GM23338 (cell line): ENCODE measurements around the gene ANO7. TPM values are rescaled to one million over a fixed set of nuclear protein-coding genes. Genes with fewer than 3 reads are reported as not detected.

Experiments used
- ATAC-seq: fragments of 200-7000 bp; cut with Tn5 transposase; 3 replicates; pipeline ENCODE4 v1.9.1; 2020
- DNase-seq: peaks from one replicate; pipeline ENCODE4 v3.0.0-alpha.2; 2015; ENCODE audit warnings: low spot score
- H2AFZ ChIP-seq: fragments of 200-600 bp; sonication (generic); 2 replicates; pipeline ENCODE4 v1.8.0; 2016; ENCODE audit warnings: antibody characterized with exemption, mild to moderate bottlenecking, moderate library complexity
- H3F3A ChIP-seq: fragments of 200-600 bp; sonication (generic); replicated peaks from 2 replicates; pipeline ENCODE4 v1.8.0; 2017; ENCODE audit warnings: antibody characterized with exemption, mixed run types, low read depth
- H3K27ac ChIP-seq: fragments of 200-600 bp; sonication (generic); 2 replicates; pipeline ENCODE4 v1.6.1; 2016; ENCODE audit warnings: low read depth
- H3K27me3 ChIP-seq: fragments of 200-600 bp; sonication (generic); 2 replicates; pipeline ENCODE4 v1.8.0; 2016; ENCODE audit warnings: mild to moderate bottlenecking, mixed run types, moderate library complexity; ENCODE audit not compliant: insufficient read depth
- H3K36me3 ChIP-seq: fragments of 200-600 bp; sonication (generic); 2 replicates; pipeline ENCODE4 v1.8.0; 2016; ENCODE audit warnings: mild to moderate bottlenecking; ENCODE audit not compliant: insufficient read depth
- H3K4me1 ChIP-seq: fragments of 200-600 bp; sonication (generic); 2 replicates; pipeline ENCODE4 v1.8.0; 2016; ENCODE audit warnings: mild to moderate bottlenecking, moderate library complexity; ENCODE audit not compliant: insufficient read depth
- H3K4me2 ChIP-seq: fragments of 200-600 bp; sonication (generic); 2 replicates; pipeline ENCODE4 v1.7.1; 2017; ENCODE audit warnings: mixed run types
- H3K4me3 ChIP-seq: fragments of 200-600 bp; sonication (generic); 2 replicates; pipeline ENCODE4 v1.6.1; 2016; ENCODE audit warnings: mixed run types
- H3K79me2 ChIP-seq: fragments of 200-600 bp; sonication (generic); replicated peaks from 2 replicates; pipeline ENCODE4 v1.8.0; 2017; ENCODE audit warnings: mild to moderate bottlenecking; ENCODE audit not compliant: insufficient read depth
- H3K9me2 ChIP-seq: fragments of 200-600 bp; sonication (generic); 2 replicates; pipeline ENCODE4 v1.8.0; 2017; ENCODE audit not compliant: insufficient read depth
- H4K20me1 ChIP-seq: fragments of 200-600 bp; sonication (generic); replicated peaks from 2 replicates; pipeline ENCODE4 v1.8.0; 2017; ENCODE audit warnings: mild to moderate bottlenecking; ENCODE audit not compliant: insufficient read depth
- H3K27ac Mint-ChIP-seq: 2 replicates; pipeline ENCODE4 v1.8.0; 2020; ENCODE audit warnings: inconsistent platforms, mild to moderate bottlenecking, moderate library complexity, mixed read lengths
- H3K27me3 Mint-ChIP-seq: 3 replicates; pipeline ENCODE4 v1.8.0; 2022; ENCODE audit warnings: low read depth, mild to moderate bottlenecking, moderate library complexity, mixed read lengths, inconsistent platforms; ENCODE audit not compliant: insufficient read depth, poor library complexity
- H3K36me3 Mint-ChIP-seq: 3 replicates; pipeline ENCODE4 v1.8.0; 2021; ENCODE audit warnings: low read depth, mild to moderate bottlenecking, inconsistent platforms, moderate library complexity, mixed read lengths
- H3K4me1 Mint-ChIP-seq: 3 replicates; pipeline ENCODE4 v1.8.0; 2020; ENCODE audit warnings: mild to moderate bottlenecking, inconsistent platforms, mixed read lengths
- H3K4me3 Mint-ChIP-seq: 3 replicates; pipeline ENCODE4 v1.8.0; 2021; ENCODE audit warnings: moderate library complexity, mild to moderate bottlenecking, inconsistent platforms, mixed read lengths
- H3K9me3 Mint-ChIP-seq: 3 replicates; pipeline ENCODE4 v1.8.0; 2020; ENCODE audit warnings: moderate library complexity, mild to moderate bottlenecking, inconsistent platforms, mixed read lengths
- CREB1 ChIP-seq: fragments of 250-450 bp; sonication (Bioruptor Pico); IDR thresholded peaks from 2 replicates; pipeline ENCODE4 v1.5.0; 2020; ENCODE audit warnings: low read depth, mild to moderate bottlenecking, moderate library complexity
- ETS1 ChIP-seq: IDR thresholded peaks from 2 replicates; pipeline ENCODE4 v1.6.1; 2016; ENCODE audit warnings: antibody characterized with exemption
- EZH2 ChIP-seq: fragments of 200-600 bp; sonication (generic); IDR thresholded peaks from one replicate; pipeline ENCODE4 v1.8.0; 2017; ENCODE audit warnings: antibody characterized with exemption, mild to moderate bottlenecking, low read depth; ENCODE audit not compliant: unreplicated experiment
- EZH2phosphoT487 ChIP-seq: fragments of 200-600 bp; sonication (generic); IDR thresholded peaks from one replicate; pipeline ENCODE4 v1.8.1; 2018; ENCODE audit warnings: antibody characterized with exemption; ENCODE audit not compliant: unreplicated experiment
- JUNB ChIP-seq: IDR thresholded peaks from one replicate; pipeline ENCODE4 v1.6.1; 2016; ENCODE audit warnings: antibody characterized with exemption; ENCODE audit not compliant: unreplicated experiment
- NANOG ChIP-seq: IDR thresholded peaks from 2 replicates; pipeline ENCODE4 v1.6.1; 2016; ENCODE audit warnings: antibody characterized with exemption, borderline replicate concordance
- POLR2AphosphoS5 ChIP-seq: IDR thresholded peaks from 2 replicates; pipeline ENCODE4 v1.6.1; 2016; ENCODE audit warnings: antibody characterized with exemption, low read depth
- STAT1 ChIP-seq: IDR thresholded peaks from one replicate; pipeline ENCODE4 v1.6.1; 2016; ENCODE audit warnings: antibody characterized with exemption; ENCODE audit not compliant: unreplicated experiment
- ZNF114 ChIP-seq: fragments of 250-450 bp; sonication (Bioruptor Pico); IDR thresholded peaks from 2 replicates; pipeline ENCODE4 v1.5.0; 2020; ENCODE audit warnings: mild to moderate bottlenecking, moderate library complexity
- ZNF331 ChIP-seq: fragments of 250-450 bp; sonication (Bioruptor Pico); IDR thresholded peaks from 2 replicates; pipeline ENCODE4 v1.5.0; 2020; ENCODE audit warnings: low read depth, mild to moderate bottlenecking, moderate library complexity
- polyA plus RNA-seq: library from polyadenylated mRNA; unstranded; fragments of >200 nt; fragmentation: Nextera tagmentation; extraction: Ambion mirVana; gene quantifications from 2 replicates; pipeline ENCODE4 v1.2.1, GENCODE V29; 2016
- total RNA-seq: library from RNA; depleted of rRNA; stranded (reverse); fragments of >200 nt; shearing (Covaris generic); gene quantifications from 2 replicates; pipeline ENCODE4 v1.2.3, GENCODE V29; 2014
- TF ChIP-seq, protein P1 (sequence below): IDR thresholded peaks from one replicate; pipeline ENCODE4 v1.6.1; 2018; ENCODE audit warnings: antibody characterized with exemption; ENCODE audit not compliant: unreplicated experiment
- TF ChIP-seq, protein P2 (sequence below), 2 experiments: fragments of 200-600 bp in 1 of 2; sonication (generic) in 1 of 2; conservative IDR thresholded peaks; 2 replicates each; pipeline versions ENCODE4 v1.5.1 to v1.6.1; 2016 to 2017; ENCODE audit warnings: antibody characterized with exemption in 2 of 2, low read depth in 2 of 2, mild to moderate bottlenecking in 2 of 2, moderate library complexity in 1 of 2
- TF ChIP-seq, protein P3 (sequence below): fragments of 250-450 bp; sonication (Bioruptor Pico); IDR thresholded peaks from 2 replicates; pipeline ENCODE4 v1.5.0; 2020; ENCODE audit warnings: mild to moderate bottlenecking, moderate library complexity

The ANO7 gene
- total and polyA plus RNA-seq, 2 experiments from 2014 or later, result 3.6 to 5.1 TPM

DNA sequence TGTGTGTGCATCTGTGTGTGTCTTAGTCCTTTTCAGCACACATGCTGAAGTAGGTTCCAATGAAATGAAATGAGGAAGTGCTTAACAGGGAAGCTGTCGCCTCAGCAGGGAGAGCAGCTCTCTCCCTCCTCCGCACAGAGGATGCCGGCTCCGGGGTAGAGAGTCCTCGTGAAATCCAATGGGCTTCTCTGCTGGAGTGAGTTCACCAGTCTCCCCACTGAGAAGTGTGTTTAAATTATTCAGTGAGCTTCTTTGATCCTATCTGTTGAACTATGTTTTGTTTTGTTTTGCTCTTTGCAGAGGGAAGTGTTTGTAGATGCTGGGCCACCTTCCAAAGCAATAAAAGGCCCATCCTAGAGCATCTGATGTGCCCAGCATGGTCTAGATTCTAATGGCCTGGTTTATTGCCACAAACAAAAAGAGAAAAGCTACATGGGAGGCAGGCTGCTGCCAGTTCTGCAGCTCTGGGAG lies 31.5 kb upstream of the ANO7 start:
- Histone ChIP-seq H2AFZ (no peak overlapping the region), H3K27me3 (no peaks in the 10 kb centered on the region), H3K9me2 (no peaks in the 10 kb centered on the region), H3K4me2 (no peak overlapping the region), H4K20me1 (peaks cover 9% of the 10 kb centered on the region), H3K79me2 (peaks cover 9% of the 10 kb centered on the region), H3K36me3 (no peaks in the 10 kb centered on the region; the same call in 1 of the 2 replicates), H3F3A (no peaks in the 10 kb centered on the region), H3K27ac (no peak overlapping the region), H3K4me3 (no peak overlapping the region), H3K4me1 (peaks cover 6% of the 10 kb centered on the region)
- H3K4me3 Mint-ChIP-seq, result no peak overlapping the region
- H3K36me3 Mint-ChIP-seq, result peaks cover 12% of the 10 kb centered on the region
- H3K27me3 Mint-ChIP-seq, result no peaks in the 10 kb centered on the region
- peaks cover 13% of the 10 kb centered on the region for H3K4me1 Mint-ChIP-seq
- DNase-seq (no peak), ATAC-seq (peak; percentile 55; the same call in 2 of the 3 replicates)
- H3K27ac Mint-ChIP-seq, result peak overlapping the region; percentile 1; the same call in 1 of the 2 replicates
- H3K9me3 Mint-ChIP-seq, result no peaks in the 10 kb centered on the region
- TF ChIP-seq ETS1, result no peak
- TF ChIP-seq, protein P1, sequence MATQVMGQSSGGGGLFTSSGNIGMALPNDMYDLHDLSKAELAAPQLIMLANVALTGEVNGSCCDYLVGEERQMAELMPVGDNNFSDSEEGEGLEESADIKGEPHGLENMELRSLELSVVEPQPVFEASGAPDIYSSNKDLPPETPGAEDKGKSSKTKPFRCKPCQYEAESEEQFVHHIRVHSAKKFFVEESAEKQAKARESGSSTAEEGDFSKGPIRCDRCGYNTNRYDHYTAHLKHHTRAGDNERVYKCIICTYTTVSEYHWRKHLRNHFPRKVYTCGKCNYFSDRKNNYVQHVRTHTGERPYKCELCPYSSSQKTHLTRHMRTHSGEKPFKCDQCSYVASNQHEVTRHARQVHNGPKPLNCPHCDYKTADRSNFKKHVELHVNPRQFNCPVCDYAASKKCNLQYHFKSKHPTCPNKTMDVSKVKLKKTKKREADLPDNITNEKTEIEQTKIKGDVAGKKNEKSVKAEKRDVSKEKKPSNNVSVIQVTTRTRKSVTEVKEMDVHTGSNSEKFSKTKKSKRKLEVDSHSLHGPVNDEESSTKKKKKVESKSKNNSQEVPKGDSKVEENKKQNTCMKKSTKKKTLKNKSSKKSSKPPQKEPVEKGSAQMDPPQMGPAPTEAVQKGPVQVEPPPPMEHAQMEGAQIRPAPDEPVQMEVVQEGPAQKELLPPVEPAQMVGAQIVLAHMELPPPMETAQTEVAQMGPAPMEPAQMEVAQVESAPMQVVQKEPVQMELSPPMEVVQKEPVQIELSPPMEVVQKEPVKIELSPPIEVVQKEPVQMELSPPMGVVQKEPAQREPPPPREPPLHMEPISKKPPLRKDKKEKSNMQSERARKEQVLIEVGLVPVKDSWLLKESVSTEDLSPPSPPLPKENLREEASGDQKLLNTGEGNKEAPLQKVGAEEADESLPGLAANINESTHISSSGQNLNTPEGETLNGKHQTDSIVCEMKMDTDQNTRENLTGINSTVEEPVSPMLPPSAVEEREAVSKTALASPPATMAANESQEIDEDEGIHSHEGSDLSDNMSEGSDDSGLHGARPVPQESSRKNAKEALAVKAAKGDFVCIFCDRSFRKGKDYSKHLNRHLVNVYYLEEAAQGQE, result no peak
- TF ChIP-seq JUNB, result no peak
- TF ChIP-seq EZH2phosphoT487, result no peak
- no peak for TF ChIP-seq ZNF331 (CRISPR knock-in tag)
- TF ChIP-seq, protein P2, sequence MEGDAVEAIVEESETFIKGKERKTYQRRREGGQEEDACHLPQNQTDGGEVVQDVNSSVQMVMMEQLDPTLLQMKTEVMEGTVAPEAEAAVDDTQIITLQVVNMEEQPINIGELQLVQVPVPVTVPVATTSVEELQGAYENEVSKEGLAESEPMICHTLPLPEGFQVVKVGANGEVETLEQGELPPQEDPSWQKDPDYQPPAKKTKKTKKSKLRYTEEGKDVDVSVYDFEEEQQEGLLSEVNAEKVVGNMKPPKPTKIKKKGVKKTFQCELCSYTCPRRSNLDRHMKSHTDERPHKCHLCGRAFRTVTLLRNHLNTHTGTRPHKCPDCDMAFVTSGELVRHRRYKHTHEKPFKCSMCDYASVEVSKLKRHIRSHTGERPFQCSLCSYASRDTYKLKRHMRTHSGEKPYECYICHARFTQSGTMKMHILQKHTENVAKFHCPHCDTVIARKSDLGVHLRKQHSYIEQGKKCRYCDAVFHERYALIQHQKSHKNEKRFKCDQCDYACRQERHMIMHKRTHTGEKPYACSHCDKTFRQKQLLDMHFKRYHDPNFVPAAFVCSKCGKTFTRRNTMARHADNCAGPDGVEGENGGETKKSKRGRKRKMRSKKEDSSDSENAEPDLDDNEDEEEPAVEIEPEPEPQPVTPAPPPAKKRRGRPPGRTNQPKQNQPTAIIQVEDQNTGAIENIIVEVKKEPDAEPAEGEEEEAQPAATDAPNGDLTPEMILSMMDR (conservative IDR thresholded peaks at IDR 0.05; ENCODE audit: low read depth in 2 of 2), result no peak
- TF ChIP-seq EZH2, result no peak
- no peak for TF ChIP-seq CREB1 (CRISPR knock-in tag)
- no peak for TF ChIP-seq ZNF114 (CRISPR knock-in tag)
- TF ChIP-seq, protein P3, sequence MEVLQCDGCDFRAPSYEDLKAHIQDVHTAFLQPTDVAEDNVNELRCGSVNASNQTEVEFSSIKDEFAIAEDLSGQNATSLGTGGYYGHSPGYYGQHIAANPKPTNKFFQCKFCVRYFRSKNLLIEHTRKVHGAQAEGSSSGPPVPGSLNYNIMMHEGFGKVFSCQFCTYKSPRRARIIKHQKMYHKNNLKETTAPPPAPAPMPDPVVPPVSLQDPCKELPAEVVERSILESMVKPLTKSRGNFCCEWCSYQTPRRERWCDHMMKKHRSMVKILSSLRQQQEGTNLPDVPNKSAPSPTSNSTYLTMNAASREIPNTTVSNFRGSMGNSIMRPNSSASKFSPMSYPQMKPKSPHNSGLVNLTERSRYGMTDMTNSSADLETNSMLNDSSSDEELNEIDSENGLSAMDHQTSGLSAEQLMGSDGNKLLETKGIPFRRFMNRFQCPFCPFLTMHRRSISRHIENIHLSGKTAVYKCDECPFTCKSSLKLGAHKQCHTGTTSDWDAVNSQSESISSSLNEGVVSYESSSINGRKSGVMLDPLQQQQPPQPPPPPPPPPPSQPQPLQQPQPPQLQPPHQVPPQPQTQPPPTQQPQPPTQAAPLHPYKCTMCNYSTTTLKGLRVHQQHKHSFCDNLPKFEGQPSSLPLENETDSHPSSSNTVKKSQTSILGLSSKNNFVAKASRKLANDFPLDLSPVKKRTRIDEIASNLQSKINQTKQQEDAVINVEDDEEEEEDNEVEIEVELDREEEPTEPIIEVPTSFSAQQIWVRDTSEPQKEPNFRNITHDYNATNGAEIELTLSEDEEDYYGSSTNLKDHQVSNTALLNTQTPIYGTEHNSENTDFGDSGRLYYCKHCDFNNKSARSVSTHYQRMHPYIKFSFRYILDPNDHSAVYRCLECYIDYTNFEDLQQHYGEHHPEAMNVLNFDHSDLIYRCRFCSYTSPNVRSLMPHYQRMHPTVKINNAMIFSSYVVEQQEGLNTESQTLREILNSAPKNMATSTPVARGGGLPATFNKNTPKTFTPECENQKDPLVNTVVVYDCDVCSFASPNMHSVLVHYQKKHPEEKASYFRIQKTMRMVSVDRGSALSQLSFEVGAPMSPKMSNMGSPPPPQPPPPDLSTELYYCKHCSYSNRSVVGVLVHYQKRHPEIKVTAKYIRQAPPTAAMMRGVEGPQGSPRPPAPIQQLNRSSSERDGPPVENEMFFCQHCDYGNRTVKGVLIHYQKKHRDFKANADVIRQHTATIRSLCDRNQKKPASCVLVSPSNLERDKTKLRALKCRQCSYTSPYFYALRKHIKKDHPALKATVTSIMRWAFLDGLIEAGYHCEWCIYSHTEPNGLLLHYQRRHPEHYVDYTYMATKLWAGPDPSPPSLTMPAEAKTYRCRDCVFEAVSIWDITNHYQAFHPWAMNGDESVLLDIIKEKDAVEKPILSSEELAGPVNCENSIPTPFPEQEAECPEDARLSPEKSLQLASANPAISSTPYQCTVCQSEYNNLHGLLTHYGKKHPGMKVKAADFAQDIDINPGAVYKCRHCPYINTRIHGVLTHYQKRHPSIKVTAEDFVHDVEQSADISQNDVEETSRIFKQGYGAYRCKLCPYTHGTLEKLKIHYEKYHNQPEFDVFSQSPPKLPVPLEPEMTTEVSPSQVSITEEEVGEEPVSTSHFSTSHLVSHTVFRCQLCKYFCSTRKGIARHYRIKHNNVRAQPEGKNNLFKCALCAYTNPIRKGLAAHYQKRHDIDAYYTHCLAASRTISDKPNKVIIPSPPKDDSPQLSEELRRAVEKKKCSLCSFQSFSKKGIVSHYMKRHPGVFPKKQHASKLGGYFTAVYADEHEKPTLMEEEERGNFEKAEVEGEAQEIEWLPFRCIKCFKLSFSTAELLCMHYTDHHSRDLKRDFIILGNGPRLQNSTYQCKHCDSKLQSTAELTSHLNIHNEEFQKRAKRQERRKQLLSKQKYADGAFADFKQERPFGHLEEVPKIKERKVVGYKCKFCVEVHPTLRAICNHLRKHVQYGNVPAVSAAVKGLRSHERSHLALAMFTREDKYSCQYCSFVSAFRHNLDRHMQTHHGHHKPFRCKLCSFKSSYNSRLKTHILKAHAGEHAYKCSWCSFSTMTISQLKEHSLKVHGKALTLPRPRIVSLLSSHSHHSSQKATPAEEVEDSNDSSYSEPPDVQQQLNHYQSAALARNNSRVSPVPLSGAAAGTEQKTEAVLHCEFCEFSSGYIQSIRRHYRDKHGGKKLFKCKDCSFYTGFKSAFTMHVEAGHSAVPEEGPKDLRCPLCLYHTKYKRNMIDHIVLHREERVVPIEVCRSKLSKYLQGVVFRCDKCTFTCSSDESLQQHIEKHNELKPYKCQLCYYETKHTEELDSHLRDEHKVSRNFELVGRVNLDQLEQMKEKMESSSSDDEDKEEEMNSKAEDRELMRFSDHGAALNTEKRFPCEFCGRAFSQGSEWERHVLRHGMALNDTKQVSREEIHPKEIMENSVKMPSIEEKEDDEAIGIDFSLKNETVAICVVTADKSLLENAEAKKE (CRISPR knock-in tag), result no peak
- no peak for TF ChIP-seq NANOG
- no peak for TF ChIP-seq STAT1
- no peak for TF ChIP-seq POLR2AphosphoS5
